ENCODE results near the gene GHRH. TPM values are rescaled to one million over a fixed set of nuclear protein-coding genes. Genes with fewer than 3 reads are reported as not detected.

Gene GHRH
- total RNA-seq, 2 experiments from 2014 or later: not detected

DNA sequence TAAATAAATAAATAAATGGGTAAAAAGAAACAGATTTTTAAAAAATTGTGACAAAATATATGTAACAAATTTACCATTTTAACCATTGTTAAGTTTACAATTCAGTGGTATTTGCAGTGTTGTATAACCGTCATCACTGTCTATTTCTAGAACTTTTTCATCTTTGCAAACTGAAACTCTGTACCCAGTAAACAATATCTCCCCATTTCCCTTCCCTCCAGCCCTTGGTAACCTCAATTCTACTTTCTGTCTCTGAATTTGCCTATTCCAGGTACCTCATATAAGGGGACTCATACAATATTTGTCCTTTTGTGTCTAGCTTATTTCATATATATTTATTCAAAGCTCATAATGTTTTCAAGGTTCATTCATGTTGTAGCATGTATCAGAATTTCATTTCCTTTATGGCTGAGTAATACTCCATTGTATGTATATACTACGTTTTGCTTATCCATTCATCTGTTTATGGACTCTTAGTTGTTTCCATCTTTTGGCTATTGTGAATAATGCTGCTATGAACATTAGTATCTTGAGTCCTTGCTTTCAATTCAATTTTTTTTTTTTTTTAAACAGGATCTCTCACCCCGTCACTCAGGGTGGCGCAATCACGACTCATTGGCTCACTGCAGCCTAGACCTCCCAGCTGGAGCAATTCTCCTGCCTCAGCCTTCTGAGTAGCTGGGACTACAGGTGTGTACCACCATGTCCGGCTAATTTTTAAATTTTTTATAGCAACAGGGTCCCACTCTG is 36.8 kb upstream of the GHRH start:
- H3K27ac Mint-ChIP-seq: no peak overlapping the region
- DNase-seq: no peak
- peaks cover 32% of the 10 kb centered on the region for H3K36me3 Mint-ChIP-seq
- no peaks in the 10 kb centered on the region for H3K27me3 Mint-ChIP-seq
- H3K9me3 Mint-ChIP-seq: no peaks in the 10 kb centered on the region
- H3K4me3 Mint-ChIP-seq: no peak overlapping the region
- ATAC-seq (ENCODE audit: low read depth): no peak
- POLR2A ChIA-PET: interaction anchor here (1.1 to 2.1 kb wide), 2 partner anchors 8 to 28 kb away, joined by 3 to 8 read pairs; partner anchors contain the start of gene MANBAL
- H3K4me1 Mint-ChIP-seq: peaks cover 22% of the 10 kb centered on the region

DNA sequence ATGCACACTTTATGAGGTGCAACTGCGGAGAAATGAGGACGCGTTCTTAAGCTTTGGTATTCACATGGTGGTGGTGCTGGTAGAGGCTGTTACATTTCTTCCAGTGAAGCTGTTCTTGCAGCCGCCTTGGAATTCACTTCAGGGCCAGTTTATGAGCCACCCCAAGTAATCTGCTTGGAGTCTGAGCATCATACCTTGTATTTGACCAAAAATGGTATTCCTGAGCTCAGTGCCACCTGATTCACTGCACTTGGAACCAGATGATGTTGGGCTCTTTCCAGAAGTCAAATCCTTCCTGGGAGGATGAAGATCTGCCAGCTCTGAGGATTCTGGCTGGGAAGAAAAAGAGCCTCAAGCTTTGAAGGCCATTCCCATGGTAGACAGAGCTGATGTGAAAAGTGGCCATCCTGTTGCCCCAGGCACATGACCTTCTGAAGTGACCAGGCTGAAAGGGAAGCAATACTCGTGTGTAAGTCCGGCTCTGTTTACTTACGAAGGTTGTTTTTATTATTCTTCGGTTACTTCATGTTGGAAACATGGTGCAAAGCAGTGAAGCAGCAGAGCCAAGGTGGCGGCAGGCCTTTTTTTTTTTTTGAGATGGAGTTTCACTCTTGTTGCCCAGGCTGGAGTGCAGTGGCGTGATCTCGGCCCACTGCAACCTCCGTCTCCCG is 35.6 kb upstream of the GHRH start:
- DNase-seq (no peak), ATAC-seq (ENCODE audit: low read depth) (no peak)
- peaks cover 38% of the 10 kb centered on the region for H3K36me3 Mint-ChIP-seq
- no peaks in the 10 kb centered on the region for H3K27me3 Mint-ChIP-seq
- no peaks in the 10 kb centered on the region for H3K9me3 Mint-ChIP-seq
- POLR2A ChIA-PET: no interaction called here
- no peak overlapping the region for H3K4me3 Mint-ChIP-seq
- peaks cover 22% of the 10 kb centered on the region for H3K4me1 Mint-ChIP-seq
- H3K27ac Mint-ChIP-seq: peak overlapping the region; percentile 32

- POLR2A ChIA-PET: no interaction called here
- Mint-ChIP-seq H3K36me3 (peaks cover 33% of the 10 kb centered on the region), H3K27me3 (no peaks in the 10 kb centered on the region), H3K27ac (no peak overlapping the region), H3K4me3 (no peak overlapping the region), H3K4me1 (peaks cover 24% of the 10 kb centered on the region), H3K9me3 (no peaks in the 10 kb centered on the region)
- ATAC-seq (ENCODE audit: low read depth) (no peak), DNase-seq (no peak)
These were observed 34.8 kb upstream of the GHRH start for GRCh38 chr20:37296371-37296770.

- Mint-ChIP-seq H3K27me3 (no peaks in the 10 kb centered on the region), H3K27ac (no peak overlapping the region), H3K36me3 (peaks cover 34% of the 10 kb centered on the region), H3K9me3 (no peaks in the 10 kb centered on the region), H3K4me3 (no peak overlapping the region), H3K4me1 (peaks cover 29% of the 10 kb centered on the region)
- POLR2A ChIA-PET: no interaction called here
- no peak for DNase-seq
- ATAC-seq (ENCODE audit: low read depth): no peak
These were observed 34.0 kb upstream of the GHRH start for GRCh38 chr20:37295595-37295994.

GRCh38 chr20:37295001-37295400 is 33.4 kb upstream of the GHRH start:
- DNase-seq (no peak), ATAC-seq (ENCODE audit: low read depth) (no peak)
- Mint-ChIP-seq H3K27ac (no peak overlapping the region), H3K36me3 (peaks cover 29% of the 10 kb centered on the region), H3K27me3 (no peaks in the 10 kb centered on the region), H3K9me3 (no peaks in the 10 kb centered on the region), H3K4me3 (no peak overlapping the region), H3K4me1 (peaks cover 29% of the 10 kb centered on the region)
- POLR2A ChIA-PET: no interaction called here

DNA sequence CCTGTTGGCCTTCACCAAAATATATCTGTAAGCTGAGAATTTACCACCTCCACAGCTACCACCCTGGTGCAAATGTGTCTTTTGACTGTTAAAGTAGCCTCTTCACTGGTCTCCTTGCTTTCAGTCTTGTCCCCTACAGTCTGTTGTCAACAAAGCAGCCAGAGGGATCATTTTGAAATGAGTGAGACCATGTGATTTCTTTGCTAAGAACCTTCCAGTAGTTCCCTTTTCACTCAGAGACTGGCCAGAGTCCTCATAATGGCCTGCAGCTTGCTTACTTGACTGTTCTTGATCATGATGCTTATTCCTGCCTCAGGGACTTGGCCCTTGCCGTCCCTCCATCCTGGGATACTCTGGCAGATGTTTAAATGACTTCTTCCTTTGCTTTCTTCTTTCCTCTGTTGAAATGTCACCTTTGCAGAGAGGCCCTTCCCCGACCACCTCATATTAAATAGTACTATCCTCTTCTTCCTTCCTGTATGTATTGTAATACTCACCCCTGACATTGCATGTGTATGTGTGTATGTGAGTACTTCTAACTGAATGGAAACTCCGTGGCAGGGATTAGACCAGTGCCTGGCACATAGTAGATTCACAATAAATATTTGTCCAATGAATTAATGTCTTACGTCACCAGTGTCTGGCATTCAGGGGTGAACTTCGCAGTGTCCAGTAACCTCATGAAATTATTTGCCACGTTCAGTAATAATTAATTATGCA is 32.8 kb upstream of the GHRH start:
- no peak for DNase-seq
- Mint-ChIP-seq H3K9me3 (no peaks in the 10 kb centered on the region), H3K4me1 (peaks cover 29% of the 10 kb centered on the region), H3K27me3 (no peaks in the 10 kb centered on the region), H3K4me3 (no peak overlapping the region), H3K36me3 (peaks cover 26% of the 10 kb centered on the region), H3K27ac (no peak overlapping the region)
- ATAC-seq (ENCODE audit: low read depth): no peak
- POLR2A ChIA-PET: no interaction called here

DNA sequence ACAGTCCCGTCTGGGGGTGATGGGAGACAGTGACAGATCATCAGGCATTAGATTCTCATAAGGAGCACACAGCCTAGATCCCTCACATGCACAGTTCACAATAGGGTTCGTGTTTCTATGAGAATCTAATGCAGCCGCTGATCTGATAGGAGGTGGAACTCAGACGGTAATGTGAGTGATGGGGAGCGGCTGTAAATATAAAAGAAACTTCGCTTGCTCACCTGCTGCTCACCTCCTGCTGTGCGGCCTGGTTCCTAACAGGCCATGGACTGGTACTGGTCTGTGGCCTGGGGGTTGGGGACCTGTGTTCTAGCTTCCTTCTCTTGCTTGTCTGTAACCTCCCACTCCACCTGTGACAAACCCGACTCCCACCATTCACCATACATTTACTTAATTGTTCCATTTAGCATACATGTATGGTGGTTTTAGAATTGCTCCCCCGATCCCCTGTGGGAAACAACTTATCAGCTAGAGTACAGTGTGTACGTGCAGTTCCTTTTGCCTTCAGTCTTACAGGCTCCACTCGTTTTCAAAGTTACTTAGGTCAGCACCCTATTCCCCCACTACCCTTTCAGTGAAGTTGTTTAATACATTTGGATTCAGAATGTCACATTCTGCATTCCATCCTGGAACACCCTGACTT is 31.8 kb upstream of the GHRH start:
- DNase-seq (no peak), ATAC-seq (ENCODE audit: low read depth) (no peak)
- Mint-ChIP-seq H3K27me3 (no peaks in the 10 kb centered on the region), H3K4me1 (peaks cover 34% of the 10 kb centered on the region), H3K27ac (no peak overlapping the region), H3K9me3 (no peaks in the 10 kb centered on the region), H3K36me3 (peaks cover 24% of the 10 kb centered on the region), H3K4me3 (no peak overlapping the region)
- POLR2A ChIA-PET: no interaction called here

GRCh38 chr20:37291724-37292126 is 30.1 kb upstream of the GHRH start:
- H3K4me3 Mint-ChIP-seq: no peak overlapping the region
- POLR2A ChIA-PET: no interaction called here
- H3K4me1 Mint-ChIP-seq: peaks cover 30% of the 10 kb centered on the region
- no peaks in the 10 kb centered on the region for H3K27me3 Mint-ChIP-seq
- no peaks in the 10 kb centered on the region for H3K9me3 Mint-ChIP-seq
- peaks cover 20% of the 10 kb centered on the region for H3K36me3 Mint-ChIP-seq
- ATAC-seq (ENCODE audit: low read depth): no peak
- no peak for DNase-seq
- no peak overlapping the region for H3K27ac Mint-ChIP-seq

DNA sequence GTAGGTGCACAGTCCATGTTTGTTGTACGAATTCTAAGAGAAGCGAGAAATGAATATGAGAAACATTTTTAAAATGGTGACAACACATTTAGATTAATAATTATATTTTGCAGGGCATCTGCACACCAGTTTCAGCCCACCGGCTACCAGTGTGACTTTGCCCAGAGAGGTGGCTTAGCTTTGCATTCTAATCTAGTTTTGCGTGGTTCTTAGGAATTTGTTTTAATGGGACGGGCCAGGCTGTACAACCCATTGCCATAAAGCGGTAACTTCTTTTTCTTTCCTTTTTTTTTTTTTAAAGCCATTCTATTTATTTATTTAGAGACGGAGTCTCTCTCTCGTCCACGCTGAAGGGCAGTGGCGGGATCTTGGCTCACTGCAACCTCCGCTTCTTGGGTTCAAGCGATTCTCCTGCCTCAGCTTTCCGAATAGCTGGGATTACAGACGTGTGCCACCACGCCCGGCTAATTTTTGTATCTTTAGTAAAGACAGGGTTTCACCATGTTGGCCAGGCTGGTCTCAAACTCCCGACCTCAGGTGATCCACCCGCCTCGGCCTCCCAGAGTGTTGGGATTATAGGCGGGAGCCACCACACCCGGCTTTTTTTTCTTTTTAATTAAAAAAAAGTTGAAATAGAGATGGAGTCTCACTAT is 28.7 kb upstream of the GHRH start:
- Mint-ChIP-seq H3K4me3 (peak overlapping the region; percentile 92), H3K4me1 (peaks cover 22% of the 10 kb centered on the region), H3K27ac (peak overlapping the region; percentile 96), H3K36me3 (peaks cover 17% of the 10 kb centered on the region), H3K9me3 (no peaks in the 10 kb centered on the region), H3K27me3 (no peaks in the 10 kb centered on the region)
- ATAC-seq (ENCODE audit: low read depth): no peak
- POLR2A ChIA-PET: interaction anchor here (0.8 to 1.9 kb wide), 7 partner anchors 9 to 1336 kb away, joined by 3 to 8 read pairs (median 3); partner anchors contain the start of genes RBL1 and SCAND1
- DNase-seq: no peak

- no peak overlapping the region for H3K27ac Mint-ChIP-seq
- H3K27me3 Mint-ChIP-seq: peaks cover 2% of the 10 kb centered on the region
- peak overlapping the region; percentile 42 for H3K4me3 Mint-ChIP-seq
- no peaks in the 10 kb centered on the region for H3K9me3 Mint-ChIP-seq
- DNase-seq (no peak), ATAC-seq (ENCODE audit: low read depth) (no peak)
- peaks cover 12% of the 10 kb centered on the region for H3K4me1 Mint-ChIP-seq
- POLR2A ChIA-PET: no interaction called here
- peaks cover 10% of the 10 kb centered on the region for H3K36me3 Mint-ChIP-seq
These were observed 26.5 kb upstream of the GHRH start for GRCh38 chr20:37288091-37288490.

DNA sequence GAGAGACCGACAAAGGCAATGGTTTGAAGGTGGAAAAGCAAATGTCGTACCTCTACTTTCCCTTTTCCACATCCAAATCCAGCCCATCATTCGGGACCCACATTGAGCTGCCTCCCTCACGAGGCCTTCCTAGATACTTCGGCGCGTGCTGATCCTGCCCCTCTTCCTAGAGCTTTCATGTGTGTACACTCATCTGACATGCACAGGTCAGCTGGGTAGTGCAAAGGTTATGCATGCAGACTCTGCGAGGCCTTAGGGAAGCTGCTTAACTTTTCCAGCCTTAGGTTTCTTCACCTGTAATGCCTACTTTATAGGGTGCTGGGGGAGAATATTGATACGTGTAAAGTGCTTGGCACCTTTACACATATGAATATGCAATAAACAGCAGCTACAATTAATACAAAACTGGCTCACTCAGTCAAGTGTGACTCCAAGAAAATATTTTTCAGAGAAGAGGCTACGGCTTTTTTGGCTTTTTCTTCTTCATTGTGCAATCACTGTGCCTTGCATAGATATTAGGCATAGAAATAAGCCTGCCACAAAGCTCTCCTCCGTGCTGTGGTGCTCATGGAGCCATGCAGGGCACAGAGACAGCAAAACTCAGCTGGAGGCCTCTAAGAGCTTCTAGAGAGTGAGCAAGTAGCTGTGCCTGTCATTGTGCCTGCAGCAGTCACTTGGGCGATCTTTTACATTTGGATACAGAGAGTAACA is 24.2 kb upstream of the GHRH start:
- no peak overlapping the region for H3K27ac Mint-ChIP-seq
- no peaks in the 10 kb centered on the region for H3K36me3 Mint-ChIP-seq

DNA sequence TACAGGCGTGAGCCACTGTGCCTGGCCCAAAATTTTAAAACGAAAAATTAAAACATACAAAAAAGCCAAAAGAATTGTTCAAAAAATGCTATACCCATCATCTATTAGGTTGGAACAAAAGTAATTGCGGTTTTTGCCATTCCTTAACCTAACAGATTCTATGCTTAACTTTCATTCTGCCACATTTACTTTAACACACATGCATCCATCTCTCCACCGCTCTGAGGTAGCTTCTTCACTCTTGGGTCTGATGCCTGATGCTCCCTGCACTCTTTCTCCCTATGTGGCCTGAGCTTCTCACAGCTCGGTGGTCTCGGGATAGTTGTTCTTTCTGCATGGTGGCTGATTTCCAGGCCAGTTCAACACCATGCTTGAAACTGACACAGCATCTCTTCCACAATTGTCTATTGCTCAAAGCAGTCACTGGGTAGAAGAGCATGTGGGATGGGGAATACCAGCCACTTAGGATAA is 23.1 kb upstream of the GHRH start:
- Mint-ChIP-seq H3K4me3 (no peak overlapping the region), H3K27ac (no peak overlapping the region), H3K9me3 (no peaks in the 10 kb centered on the region), H3K27me3 (peaks cover 9% of the 10 kb centered on the region), H3K36me3 (no peaks in the 10 kb centered on the region), H3K4me1 (peaks cover 5% of the 10 kb centered on the region)
- DNase-seq: no peak
- no peak for ATAC-seq (ENCODE audit: low read depth)
- POLR2A ChIA-PET: no interaction called here

More for the DNA sequence above, 24.2 kb upstream of the GHRH start:
- POLR2A ChIA-PET: no interaction called here
- Mint-ChIP-seq H3K27me3 (peaks cover 9% of the 10 kb centered on the region), H3K4me1 (peaks cover 6% of the 10 kb centered on the region), H3K9me3 (no peaks in the 10 kb centered on the region), H3K4me3 (no peak overlapping the region)
- DNase-seq: no peak
- ATAC-seq (ENCODE audit: low read depth): no peak

Data from activated naive CD8-positive, alpha-beta T cell treated with anti-CD3 and anti-CD28 coated beads, Interleukin-2, amount 10 ng/mL, durations not matched to agents 7 days and 5 days (primary cell).